Vagina (tissue), 2 donors: Measurements from ENCODE around the gene FBLN7. TPM values are rescaled to one million over a fixed set of nuclear protein-coding genes. Genes with fewer than 3 reads are reported as not detected.

Source experiments
- DNase-seq, 2 donors: peaks; one replicate each; pipeline ENCODE4 v3.0.0-alpha.2; 2017; ENCODE audit errors: extremely low spot score in 2 of 2
- H3K27ac ChIP-seq: fragments of 200-600 bp; sonication (generic); one replicate; pipeline ENCODE4 v1.5.1; 2019
- H3K27me3 ChIP-seq: fragments of 200-600 bp; sonication (generic); one replicate; pipeline ENCODE4 v1.5.1; 2019
- H3K36me3 ChIP-seq, 2 donors: fragments of 200-600 bp; sonication (generic); one replicate each; pipeline ENCODE4 v1.5.1; 2017 to 2019
- H3K4me1 ChIP-seq: fragments of 200-600 bp; sonication (generic); one replicate; pipeline ENCODE4 v1.5.1; 2019
- H3K4me3 ChIP-seq, 2 donors: fragments of 200-600 bp; sonication (generic); 1 replicate in 1 of 2; 2 replicates in 1 of 2; pipeline ENCODE4 v1.5.1; 2016 to 2019
- H3K9me3 ChIP-seq: fragments of 200-600 bp; sonication (generic); one replicate; pipeline ENCODE4 v1.5.1; 2019
- POLR2A ChIP-seq, 2 donors: fragments of 450-650 bp; IDR thresholded peaks; one replicate each; pipeline ENCODE4 v1.6.1; 2017; ENCODE audit warnings: antibody characterized with exemption in 2 of 2, mild to moderate bottlenecking in 2 of 2, moderate library complexity in 2 of 2
- POLR2AphosphoS5 ChIP-seq, 2 donors: sonication (generic); formaldehyde crosslinking; IDR thresholded peaks; one replicate each; pipeline ENCODE4 v1.9.0; 2017; ENCODE audit warnings: antibody characterized with exemption in 2 of 2, mild to moderate bottlenecking in 2 of 2, low read depth in 1 of 2; ENCODE audit not compliant: insufficient read depth in 1 of 2
- intact Hi-C: fragments of 100-400 bp; cut with DNase I; formaldehyde crosslinking; loops from one replicate; pipeline ENCODE4 v1.15.1; 2023
- total RNA-seq: library from RNA; depleted of rRNA; stranded (reverse); fragments of >200 nt; gene quantifications from one replicate; pipeline ENCODE4 v1.2.3, GENCODE V29; 2016
- TF ChIP-seq, protein P1 (sequence below), 3 experiments: fragments of 450-650 bp in 2 of 3; fragments of 200-600 bp in 1 of 3; sonication (generic) in 1 of 3; IDR thresholded peaks; one replicate each; pipeline ENCODE4 v1.5.1; 2017 to 2019; ENCODE audit warnings: antibody characterized with exemption in 3 of 3, mild to moderate bottlenecking in 2 of 3, moderate library complexity in 2 of 3

The FBLN7 gene
- total RNA-seq, 1 donor from 2014 or later = 11.5 TPM

DNA sequence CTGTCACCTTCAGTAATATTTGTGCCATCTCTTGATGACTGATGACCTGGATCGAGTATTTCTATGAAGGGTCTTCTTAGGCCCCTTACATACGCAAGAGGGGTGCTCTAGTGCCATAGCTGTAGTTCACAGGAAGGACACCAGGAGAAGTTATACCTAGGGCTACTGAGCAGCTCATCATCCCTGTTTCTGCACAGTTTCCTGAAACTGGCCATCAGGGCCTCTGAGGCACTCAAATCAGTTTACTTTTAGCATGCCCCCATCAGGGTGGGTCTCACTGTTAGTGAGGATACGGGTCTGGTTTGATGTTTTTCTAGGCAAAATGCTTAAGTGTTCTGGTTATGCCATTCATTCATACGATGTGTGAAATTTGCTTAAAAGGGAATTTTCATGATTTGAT, 20.0 kb upstream of the FBLN7 start:
- DNase-seq = no peak
- intact Hi-C loops = no loop called here
- H3K27me3 ChIP-seq = no peaks in the 10 kb centered on the region

GRCh38 chr2:112121682-112122254, 16.4 kb upstream of the FBLN7 start:
- H3K9me3 ChIP-seq = no peaks in the 10 kb centered on the region
- peaks cover 0 to 10% of the 10 kb centered on the region in 2 donors for H3K36me3 ChIP-seq
- H3K27ac ChIP-seq = no peak overlapping the region
- no peaks in the 10 kb centered on the region for H3K4me1 ChIP-seq
- DNase-seq = no peak
- no peaks in the 10 kb centered on the region for H3K27me3 ChIP-seq
- no peak overlapping the region for H3K4me3 ChIP-seq
- TF ChIP-seq POLR2AphosphoS5 (IDR thresholded peaks at IDR 0.05; ENCODE audit: insufficient read depth in 1 of 2, low read depth in 1 of 2) = no peak
- TF ChIP-seq POLR2A (IDR thresholded peaks at IDR 0.05) = no peak
- TF ChIP-seq, protein P1, sequence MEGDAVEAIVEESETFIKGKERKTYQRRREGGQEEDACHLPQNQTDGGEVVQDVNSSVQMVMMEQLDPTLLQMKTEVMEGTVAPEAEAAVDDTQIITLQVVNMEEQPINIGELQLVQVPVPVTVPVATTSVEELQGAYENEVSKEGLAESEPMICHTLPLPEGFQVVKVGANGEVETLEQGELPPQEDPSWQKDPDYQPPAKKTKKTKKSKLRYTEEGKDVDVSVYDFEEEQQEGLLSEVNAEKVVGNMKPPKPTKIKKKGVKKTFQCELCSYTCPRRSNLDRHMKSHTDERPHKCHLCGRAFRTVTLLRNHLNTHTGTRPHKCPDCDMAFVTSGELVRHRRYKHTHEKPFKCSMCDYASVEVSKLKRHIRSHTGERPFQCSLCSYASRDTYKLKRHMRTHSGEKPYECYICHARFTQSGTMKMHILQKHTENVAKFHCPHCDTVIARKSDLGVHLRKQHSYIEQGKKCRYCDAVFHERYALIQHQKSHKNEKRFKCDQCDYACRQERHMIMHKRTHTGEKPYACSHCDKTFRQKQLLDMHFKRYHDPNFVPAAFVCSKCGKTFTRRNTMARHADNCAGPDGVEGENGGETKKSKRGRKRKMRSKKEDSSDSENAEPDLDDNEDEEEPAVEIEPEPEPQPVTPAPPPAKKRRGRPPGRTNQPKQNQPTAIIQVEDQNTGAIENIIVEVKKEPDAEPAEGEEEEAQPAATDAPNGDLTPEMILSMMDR (IDR thresholded peaks at IDR 0.05) = peak; percentile 30 to 40 (median 35)
- intact Hi-C loops = loop anchor here (10.0 kb wide), 1 partner anchor 133 kb away; the partner anchor contains the start of gene ZC3H8

More for the DNA sequence above, 20.0 kb upstream of the FBLN7 start:
- no peak overlapping the region for H3K4me3 ChIP-seq
- no peaks in the 10 kb centered on the region for H3K4me1 ChIP-seq
- TF ChIP-seq POLR2A (IDR thresholded peaks at IDR 0.05) = no peak
- TF ChIP-seq POLR2AphosphoS5 (IDR thresholded peaks at IDR 0.05; ENCODE audit: insufficient read depth in 1 of 2, low read depth in 1 of 2) = no peak
- TF ChIP-seq, protein P1 (IDR thresholded peaks at IDR 0.05) = no peak
- no peak overlapping the region for H3K27ac ChIP-seq
- peaks cover 0 to 16% of the 10 kb centered on the region in 2 donors for H3K36me3 ChIP-seq
- no peaks in the 10 kb centered on the region for H3K9me3 ChIP-seq

DNA sequence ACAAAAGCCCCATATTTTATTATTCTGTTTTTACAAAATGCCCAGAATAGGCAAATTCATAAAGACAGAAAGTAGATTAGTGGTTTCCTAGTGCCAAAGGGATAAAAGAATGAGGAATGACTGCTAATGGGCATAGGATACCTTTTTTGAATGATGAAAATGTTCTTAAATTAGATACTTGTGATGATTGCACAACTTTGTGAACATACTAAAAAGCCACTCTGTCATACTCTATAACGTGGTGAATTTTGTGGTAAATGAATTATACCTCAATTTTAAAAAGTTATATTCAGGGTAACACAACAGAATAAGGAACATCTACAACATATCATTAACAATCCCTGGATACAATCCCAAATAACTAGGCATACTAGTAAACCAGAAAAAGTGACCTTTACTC, 9.1 kb upstream of the FBLN7 start:
- H3K4me3 ChIP-seq = no peak overlapping the region
- DNase-seq = no peak
- no peaks in the 10 kb centered on the region for H3K4me1 ChIP-seq
- intact Hi-C loops = loop anchor here (10.0 kb wide), 1 partner anchor 126 kb away; the partner anchor contains the start of gene ZC3H8
- TF ChIP-seq, protein P1 (IDR thresholded peaks at IDR 0.05) = no peak
- H3K27me3 ChIP-seq = no peaks in the 10 kb centered on the region
- H3K27ac ChIP-seq = no peak overlapping the region
- H3K36me3 ChIP-seq = no peaks in the 10 kb centered on the region
- H3K9me3 ChIP-seq = no peaks in the 10 kb centered on the region

DNA sequence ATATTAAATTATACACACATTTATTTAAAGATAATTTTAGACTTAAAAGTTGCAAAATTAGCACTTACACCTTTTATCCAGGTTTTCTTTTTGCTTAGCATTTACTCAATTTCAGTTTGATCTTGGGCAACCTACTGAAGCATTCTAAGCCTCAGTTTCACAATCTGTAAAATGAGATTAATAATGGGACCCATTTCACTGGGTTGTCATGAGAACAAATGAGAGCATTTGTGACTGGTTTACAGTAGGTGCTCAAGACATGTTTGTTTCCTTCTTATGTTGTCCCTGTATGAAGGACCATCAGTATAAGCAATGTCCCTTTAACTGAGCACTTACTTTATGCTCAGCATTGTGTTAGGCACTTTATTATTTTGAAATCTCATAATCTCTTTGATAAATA, 4.8 kb upstream of the FBLN7 start:
- H3K27me3 ChIP-seq = no peaks in the 10 kb centered on the region
- no peaks in the 10 kb centered on the region for H3K36me3 ChIP-seq
- intact Hi-C loops = no loop called here
- H3K4me1 ChIP-seq = no peaks in the 10 kb centered on the region
- DNase-seq = no peak
- no peak overlapping the region for H3K4me3 ChIP-seq
- TF ChIP-seq POLR2AphosphoS5 (IDR thresholded peaks at IDR 0.05; ENCODE audit: insufficient read depth in 1 of 2, low read depth in 1 of 2) (no peak), POLR2A (IDR thresholded peaks at IDR 0.05) (no peak)
- TF ChIP-seq, protein P1 (IDR thresholded peaks at IDR 0.05) = no peak
- no peak overlapping the region for H3K27ac ChIP-seq
- no peaks in the 10 kb centered on the region for H3K9me3 ChIP-seq

DNA sequence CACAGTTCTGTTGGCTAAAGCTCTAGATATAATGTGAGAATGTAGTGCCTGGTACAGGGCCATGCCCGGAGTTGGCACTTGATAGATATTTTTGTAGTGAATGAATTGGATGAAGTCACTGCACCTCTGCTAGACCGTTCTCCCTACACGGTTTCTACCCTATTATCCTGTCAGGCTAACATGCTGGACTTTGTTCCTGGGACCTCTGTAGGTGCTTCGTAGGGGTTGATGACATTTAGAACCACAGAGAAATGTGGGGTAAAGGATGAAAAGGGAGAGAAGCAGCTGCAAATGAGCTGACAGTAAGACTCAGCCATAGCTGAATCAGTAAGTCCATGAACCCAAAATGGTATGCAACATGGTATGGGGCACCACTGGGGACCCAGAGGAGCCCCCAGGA, 4.1 kb upstream of the FBLN7 start:
- Histone ChIP-seq H3K27ac (no peak overlapping the region), H3K4me1 (no peaks in the 10 kb centered on the region), H3K9me3 (no peaks in the 10 kb centered on the region), H3K27me3 (no peaks in the 10 kb centered on the region), H3K36me3 (no peaks in the 10 kb centered on the region), H3K4me3 (no peak overlapping the region)
- intact Hi-C loops = no loop called here
- DNase-seq = no peak
- TF ChIP-seq POLR2AphosphoS5 (IDR thresholded peaks at IDR 0.05; ENCODE audit: insufficient read depth in 1 of 2, low read depth in 1 of 2) (no peak), POLR2A (IDR thresholded peaks at IDR 0.05) (no peak)
- TF ChIP-seq, protein P1 (IDR thresholded peaks at IDR 0.05) = no peak
